Fibroblast of the conjunctiva (primary cell): Measurements from ENCODE around the gene FBXO31.

Experiments
- DNase-seq: peaks from one replicate; pipeline ENCODE4 v3.0.0-alpha.2; 2010; ENCODE audit warnings: low read depth

Gene FBXO31

DNA sequence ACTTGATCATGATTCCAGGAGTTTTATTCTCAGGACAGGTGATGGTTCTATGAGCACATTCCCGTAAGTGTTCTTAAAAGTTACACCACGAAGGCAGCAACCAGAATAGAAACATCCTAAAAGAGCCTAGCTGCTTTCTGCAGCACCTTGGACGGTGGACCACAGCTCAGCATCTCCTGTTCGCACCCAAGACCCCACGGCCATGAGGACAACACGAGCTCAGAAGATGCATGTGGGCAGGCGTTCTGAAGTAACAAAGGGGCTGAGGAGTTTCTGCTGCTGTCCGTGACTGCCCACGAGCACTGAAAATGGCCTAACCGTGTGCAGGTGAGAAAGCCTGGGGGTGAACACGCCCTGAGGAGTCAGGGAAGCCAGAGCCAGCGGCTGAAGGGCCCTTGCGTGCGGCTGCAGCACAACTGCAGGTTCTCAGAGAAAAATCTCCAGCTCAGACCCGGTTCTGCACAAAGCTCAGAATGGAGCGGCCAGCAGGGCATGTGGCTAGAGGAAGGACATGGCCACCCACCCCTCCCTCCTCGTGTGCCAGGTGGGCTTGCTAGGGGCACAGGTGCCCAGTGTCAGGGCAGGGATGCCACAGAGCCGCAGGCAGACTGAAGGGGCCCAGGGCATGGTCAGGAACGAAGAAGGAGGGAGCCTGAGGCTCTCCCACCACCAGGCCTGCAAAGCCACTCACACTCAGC is 55.6 kb downstream of the FBXO31 start:
- no peak for DNase-seq

DNA sequence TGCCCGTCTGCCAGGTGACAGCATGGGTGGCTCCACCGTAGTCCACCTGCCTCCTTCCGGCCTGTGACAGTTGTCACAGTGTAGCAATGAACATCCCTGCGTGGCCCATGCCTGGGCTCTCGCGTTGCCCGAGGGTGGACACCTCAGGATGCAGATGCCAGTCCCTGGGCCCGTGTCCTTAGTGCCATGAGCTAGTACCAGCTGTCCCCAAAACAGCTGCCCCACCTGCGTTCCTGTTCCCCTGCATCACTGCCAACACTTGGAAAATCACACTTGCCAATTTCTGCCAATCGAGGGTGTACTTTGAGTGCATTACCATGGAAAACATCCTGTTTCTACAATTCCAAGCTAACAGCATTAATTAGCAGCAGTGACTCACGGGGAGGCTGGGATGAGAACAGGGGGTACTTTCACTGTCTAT is 57.4 kb downstream of the FBXO31 start:
- no peak for DNase-seq

DNA sequence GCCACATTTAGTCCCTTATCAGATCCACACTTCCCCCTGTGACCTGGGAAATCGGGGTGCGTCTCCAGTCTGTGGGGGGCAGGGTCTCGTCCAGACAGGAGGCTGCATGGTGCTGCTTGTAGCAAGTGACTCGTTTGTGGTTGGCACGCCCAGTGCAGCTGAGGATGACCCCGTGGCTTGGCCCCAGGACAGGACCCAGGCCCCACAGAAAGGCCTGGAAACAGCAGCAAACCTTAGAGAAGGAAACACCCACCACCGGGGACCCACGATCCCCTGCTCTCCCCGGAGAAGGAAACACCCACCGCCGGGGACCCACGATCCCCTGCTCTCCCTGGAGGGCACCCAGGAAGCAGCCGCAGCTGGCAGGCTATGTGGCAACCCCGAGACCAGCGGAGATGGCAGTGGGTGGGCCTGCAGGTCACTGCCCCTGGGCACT is 58.1 kb downstream of the FBXO31 start:
- no peak for DNase-seq

DNA sequence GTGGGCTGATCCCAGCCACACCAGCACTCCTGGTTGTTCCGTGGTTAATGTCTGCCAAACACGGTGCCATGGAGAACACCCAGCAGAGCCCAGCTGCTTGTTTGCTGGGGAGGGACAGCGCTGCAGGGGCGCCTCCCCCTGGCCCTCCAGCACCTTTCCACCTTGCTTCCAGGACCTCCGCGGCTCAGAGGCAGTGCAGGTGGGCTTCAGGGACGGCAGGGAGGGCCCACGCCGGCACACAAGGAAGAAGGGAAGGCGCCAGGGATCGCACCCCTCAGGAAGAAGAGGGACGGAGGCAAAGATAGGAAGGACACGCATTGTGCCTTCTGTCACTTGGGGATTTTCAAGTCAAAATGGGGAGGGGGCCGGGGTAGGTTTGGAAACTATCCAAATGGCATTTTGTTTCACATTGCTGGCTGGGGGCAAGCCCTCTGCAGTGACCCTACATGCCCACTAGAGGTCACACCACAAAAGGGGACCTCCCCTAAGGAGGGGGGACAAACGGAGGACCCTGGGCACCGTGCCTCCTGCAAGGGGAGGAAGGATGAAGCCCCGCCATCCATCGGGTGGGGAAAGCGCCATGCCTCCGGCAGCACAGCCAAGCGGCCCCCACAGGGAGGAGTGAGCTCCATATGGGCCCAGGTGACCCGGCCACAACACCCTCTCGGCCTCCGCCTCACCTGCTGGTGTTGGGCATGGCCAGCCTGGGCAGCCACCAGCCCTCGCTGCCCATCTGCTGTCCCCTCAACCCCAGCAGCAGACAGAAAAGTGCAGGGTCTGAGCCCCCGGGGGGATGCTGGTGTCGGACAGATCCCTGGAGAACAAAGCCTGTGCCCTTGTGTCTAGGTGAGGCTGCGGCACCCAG is 58.9 kb downstream of the FBXO31 start:
- no peak for DNase-seq

DNA sequence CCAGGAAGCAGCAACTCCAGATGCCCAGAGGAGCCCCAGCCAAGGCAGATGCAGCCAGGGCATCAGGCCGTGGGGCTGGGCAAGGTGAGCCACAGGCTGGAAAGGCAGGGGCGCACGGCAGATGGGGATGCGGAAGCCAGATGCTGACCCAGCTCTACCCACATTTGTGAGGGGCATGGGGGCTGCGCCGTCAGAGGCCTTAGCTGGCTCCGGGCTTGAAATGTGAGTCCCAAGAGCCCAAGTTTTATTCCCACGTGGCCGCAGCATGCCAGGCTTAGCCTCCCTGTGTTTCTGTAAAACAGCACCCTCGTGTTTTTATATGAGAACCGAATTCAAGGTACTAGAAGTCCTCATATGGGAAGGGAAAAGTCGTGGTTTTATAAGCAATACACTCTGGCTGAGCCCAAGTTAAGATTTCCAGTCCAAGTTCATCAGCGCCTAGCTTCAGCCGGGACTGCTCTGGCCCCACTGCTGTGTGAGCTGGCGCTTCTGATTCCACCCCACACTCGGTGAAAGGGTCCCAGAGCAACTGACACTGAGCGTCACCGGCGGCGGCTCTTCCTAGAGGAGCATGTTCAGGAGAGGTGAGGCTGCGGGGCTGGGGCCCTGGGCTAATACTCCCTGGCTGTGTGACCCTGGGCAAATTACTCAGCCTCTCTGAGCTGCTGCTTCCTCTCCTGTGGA is 59.7 kb downstream of the FBXO31 start:
- no peak for DNase-seq

DNA sequence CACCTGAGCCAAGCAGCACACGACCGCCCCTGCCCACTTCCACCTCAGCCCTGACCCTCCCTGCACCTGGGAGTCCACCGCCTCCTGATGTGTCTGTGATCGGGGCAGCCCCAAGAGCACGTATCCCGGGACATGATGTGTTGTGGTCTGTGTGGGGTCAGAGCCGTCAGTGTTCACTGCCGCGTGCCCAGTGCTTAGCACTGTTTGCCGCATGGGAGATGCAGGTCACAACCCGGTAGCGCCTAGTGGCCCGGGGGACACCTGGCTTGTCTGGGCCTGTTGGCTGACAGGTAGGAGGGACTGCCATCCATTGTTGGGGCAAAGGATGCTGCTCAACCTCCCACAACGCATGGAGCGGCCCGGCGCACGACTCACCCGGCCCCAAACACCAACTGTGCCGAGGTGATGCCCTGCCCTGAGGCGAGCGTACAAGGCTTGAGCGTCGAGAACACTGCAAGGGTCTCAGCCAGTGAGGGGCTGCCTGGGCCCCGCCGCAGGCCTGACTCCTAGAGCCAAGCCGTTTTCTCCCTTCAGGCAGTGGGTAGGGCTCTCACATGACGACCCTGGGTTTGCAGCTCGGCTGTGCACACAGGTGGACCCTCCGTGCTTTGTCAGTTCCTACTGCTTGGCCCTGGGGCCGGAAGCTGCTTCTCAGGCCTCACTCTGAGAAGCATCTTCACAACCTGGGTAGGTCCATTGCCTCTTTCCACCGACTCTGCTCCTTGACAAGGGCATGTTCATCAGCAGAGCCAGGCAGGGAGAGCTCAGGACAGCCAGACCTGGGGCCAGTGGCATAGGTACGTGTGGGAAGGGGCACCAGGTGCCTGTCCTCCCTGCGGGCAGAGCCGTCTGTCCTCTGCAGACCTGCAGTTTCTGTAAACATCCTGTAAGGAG is 60.5 kb downstream of the FBXO31 start:
- DNase-seq, result no peak

DNA sequence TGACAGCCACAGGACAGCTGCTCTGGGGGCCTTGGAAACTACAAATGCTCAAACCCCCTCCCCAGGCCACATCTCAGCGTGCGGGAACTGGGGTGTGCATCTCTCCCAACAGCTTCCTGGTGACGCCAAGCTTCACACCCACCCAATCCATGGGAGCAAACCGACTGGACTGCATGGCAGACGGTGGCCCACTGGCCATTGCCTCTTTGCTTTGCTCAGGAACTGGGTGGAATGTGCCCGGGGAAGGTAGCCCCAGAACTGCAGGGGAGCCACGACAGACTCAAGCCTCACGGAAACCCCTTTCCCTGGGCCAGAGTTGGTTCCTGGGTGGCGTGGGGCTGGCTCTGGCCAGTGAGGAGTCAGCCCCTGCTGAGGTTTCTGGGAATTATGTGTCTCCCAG is 61.2 kb downstream of the FBXO31 start:
- no peak for DNase-seq

DNA sequence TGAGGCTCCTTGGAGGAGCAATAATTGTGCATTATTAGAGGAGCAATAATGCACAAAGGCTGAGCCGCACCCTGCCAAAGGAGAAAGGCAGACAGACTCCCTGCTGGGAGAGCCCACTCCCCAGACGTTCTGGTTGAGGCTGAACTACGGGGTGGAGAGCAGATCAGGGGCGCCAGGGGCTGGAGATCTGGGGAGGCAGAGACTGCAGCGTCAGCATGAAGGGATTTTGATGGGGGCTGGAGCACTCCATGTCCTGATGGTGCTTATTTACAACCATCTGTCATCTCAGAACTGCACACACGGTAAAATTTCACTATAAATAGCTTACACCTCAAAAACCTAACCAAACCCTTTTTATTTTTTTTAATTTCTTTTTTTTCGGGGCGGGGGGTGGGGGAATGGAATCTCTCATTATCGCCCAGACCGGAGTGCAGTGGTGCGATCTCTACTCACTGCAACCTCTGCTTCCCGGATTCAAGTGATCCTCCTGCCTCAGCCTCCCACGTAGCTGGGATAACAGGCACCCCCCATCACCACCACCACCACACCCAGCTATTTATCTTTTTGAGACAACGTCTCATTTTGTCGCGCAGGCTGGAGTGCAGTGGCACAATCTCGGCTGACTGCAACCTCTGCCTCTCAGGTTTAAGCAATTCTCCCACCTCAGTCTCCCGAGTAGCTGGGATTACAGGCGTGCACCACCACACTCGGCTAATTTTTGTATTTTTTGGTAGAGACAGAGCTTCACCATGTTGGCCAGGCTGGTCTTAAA is 62.1 kb downstream of the FBXO31 start:
- DNase-seq, result no peak

DNA sequence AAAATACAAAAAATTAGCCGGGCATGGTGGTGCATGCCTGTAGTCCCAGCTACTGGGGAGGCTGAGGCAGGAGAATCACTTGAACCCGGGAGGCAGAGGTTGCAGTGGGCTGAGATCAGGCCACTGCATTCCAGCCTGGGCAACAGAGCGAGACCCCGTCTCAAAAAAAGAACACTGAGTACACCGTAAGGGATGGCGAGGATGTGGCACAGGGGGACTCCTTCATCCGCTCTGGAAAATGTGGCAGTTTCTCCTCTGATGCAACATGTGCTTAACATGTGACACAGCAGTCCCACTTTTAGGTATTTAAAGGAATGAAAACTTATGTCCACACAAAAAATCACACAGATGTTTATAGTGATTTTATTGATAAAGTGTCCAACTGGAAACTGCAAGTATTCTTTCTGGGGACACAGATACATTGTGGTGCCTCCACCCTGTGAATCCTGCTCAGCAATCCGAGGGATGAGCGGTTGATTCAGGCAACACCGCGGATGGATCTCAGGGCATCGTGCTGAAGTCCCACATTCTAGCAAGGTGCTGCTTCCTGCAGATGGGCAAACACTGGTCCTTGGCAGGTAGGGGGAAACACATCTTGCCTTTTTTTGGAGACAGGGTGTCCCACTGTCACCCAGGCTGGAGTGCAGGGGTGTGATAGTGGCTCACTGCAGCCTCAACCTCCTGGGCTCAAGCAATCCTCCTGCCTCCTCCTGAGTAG is 62.9 kb downstream of the FBXO31 start:
- DNase-seq, result no peak

DNA sequence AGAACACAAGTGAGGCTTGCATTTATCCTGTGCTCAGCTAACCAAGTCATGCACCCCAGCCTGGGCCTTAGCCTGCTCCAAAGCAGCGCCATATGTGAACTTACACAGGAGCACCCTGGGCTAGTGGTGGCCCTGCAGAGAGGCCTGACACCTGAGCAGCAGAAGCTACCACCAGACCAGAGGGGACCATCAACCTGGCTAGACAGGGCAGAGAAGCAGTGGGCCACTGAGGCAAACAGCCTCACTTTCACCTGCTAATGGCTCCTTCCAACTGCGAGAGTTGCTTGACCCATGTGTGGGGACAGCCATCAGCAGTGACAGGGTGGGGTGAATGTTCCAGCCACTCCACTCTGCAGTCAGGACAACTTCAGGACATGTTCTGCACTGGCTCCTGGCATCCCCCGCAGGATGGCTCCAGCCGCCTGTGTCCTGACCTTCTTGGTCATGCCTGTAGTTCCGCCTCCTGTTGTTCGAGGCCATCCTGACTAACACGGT is 63.5 kb downstream of the FBXO31 start:
- no peak for DNase-seq

DNA sequence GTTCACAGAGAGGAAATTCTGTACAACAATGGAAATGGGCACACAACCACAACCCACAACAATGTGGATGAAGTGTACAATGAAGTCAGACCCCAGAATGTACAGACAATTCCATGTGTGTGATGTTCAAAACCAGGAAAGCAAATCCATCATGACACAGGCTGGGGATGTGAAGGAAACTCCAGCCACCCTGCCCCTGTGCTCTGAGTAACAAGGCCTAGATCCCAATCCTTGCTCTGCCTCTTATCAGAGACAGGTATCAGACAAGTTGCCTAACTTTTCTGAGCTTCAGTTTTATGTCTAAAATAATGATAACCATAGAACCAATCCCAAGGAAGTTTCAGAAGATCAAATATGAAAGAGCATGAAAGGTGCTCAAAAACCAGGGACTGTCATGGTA is 64.6 kb downstream of the FBXO31 start:
- DNase-seq, result no peak

DNA sequence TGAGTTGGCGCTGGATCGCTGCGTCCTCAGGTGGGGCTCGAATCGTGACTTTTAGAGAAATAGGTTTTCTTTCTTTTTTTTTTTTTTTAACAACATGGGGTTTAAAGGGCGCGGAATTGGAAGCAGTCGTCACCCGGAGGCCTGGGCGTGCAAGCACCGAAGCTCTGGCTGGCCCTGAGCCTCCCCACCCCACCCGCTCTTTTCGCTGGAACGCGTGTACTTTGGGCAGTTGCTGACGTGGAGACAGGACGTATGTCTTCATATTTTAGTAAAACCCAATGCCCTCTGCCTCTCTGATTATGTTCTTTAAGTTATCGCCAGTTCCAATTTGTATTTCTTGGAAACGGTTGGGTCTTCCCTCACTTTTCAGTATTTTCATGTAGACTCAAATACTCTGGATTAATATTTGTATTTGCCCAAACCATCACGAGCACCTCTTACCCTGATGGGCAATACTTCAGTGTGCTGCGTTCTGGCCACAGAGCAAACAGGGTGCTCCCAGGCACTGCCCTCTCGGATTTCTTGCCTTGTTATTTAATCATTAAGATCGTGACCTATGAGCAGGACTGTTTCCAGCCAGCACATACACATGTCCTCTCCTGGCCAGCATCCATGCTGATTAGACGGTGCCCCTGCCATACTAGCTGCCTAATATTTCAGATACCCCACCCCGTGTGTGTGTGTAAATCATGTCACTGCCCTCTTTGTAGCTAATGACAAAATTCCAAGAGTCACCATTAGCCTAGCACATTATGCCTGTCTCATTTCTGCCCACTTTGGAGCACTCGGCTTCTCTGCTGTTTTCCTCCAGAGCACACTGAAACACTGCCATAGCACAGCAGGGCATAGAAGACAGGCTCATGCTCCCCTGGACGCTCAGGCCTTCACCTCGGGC is 65.6 kb downstream of the FBXO31 start:
- peak; percentile 45 for DNase-seq

DNA sequence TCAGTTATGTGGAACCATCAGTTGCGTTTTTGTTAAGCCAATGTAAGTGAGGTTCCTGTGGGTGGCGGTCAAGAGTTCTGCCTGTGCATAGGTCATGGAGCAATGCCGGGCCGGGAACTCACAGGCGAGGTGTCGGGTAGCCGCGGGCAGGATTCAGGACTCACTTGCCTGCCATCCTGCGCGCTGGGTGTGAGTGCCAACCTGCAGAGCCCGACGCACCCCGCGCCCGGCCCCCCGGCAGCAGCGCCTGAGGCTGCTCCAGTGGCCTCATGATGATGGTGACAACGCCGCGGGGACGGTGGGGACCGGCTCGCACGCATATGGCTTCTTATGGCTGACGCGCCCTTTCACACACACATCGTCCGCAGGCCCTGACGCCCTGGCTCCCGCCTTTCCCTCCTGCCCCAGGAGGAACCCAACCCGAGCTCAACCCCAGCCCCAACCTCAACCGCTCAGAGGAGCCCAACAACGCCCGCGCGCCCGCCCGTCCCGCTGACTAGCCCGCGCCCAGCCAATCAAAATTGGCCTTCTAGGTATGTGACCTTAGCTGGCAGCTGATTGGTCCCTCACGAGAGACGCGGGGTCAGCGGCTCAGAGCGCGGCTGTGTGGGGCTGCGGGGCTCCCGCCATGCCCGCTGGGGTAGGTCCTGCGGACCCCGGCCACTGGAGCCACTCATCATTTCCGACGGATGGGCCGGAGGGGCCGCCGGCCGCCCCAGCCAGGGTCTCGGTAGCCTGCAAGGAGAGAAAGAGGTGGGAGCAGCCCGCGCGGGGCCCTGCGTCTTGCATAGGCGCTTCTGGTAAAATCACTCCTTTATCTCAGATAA is 66.4 kb downstream of the FBXO31 start, which contains the start of gene C16orf95:
Gene C16orf95, minus strand, starts transcription at position 470 of the 827 bp plus-strand sequence. Its CDS starts 150 bp downstream, at position 320.
- peak; percentile 90 for DNase-seq

DNA sequence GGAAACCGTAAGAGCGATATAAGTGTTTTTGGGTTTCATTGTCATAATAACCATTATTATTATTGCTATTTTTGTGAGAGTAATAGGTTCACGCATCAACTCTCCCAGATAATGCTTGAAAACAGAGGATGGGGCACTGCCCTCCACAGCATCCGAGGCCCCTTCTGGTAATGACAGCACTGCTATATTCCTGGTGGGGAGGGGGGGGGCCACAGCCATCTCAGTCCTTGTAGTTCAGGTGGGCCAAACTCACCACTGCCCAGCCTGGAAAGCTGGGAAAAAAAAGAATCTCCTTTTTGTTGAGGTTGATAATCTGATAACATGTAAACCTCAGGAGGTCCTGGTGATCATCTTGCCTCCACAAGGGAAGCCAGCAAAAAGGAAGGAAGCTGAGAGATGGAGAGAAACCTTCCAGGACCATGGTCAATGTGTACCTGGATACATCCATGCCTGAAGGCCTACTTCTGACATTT is 67.1 kb downstream of the FBXO31 start:
- no peak for DNase-seq

DNA sequence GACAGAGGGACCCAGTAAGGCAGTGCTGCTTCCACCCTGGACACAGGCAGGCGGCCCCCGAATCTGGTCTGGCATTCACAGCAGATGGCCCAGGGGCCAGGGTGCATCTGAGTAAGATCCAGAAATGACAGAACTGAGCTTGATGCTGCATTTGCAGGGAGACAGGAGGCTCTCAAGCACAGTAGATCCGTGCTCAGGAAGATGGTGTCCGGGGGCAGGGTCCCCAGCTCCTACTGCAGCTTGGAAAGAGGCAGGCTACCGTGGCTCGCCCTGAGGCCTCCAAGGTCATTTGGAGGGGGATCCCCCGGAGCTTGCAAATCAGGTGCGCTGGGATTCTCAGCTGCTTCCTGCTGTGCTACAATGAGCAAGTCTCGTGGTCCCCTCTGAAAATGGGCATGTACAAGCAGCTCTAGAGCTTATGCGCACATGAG is 68.6 kb downstream of the FBXO31 start:
- DNase-seq, result no peak

DNA sequence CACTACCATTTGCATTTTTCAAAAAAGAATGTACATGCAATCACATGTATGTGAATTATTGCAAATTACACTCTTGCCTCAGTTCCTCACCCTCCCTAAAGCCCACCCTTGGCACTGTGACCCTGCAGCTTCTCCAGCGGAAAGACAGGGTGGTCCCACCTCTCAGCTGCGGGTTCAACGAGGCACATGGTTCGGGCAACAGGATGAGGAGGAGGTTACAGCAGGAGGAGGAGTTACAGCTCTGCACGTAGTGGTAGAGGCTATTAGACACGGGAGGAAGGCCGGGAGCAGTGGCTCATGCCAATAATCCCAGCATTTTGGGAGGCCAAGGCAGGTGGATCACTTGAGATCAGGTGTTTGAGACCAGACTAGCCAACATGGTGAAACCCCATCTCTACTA is 71.6 kb downstream of the FBXO31 start:
- DNase-seq, result no peak

DNA sequence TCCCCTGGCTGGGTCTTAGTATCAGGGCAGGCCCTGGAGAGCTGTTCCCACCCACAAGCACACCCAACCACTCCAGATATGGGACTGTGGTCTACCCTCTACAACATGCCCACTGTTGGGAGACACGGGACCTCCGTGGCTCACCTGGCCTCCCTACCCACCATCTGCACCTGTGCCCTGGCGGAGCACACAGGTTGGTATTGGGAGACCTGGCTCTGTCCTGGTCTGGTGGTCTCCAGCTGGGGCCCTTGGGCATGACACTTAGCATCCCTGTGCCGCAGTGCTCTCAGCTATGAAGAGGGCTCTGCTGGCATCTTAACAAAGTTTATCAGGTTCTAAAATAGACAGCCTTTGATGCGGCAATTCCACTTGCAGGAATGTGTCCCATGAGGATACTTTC is 72.2 kb downstream of the FBXO31 start:
- DNase-seq, result no peak

DNA sequence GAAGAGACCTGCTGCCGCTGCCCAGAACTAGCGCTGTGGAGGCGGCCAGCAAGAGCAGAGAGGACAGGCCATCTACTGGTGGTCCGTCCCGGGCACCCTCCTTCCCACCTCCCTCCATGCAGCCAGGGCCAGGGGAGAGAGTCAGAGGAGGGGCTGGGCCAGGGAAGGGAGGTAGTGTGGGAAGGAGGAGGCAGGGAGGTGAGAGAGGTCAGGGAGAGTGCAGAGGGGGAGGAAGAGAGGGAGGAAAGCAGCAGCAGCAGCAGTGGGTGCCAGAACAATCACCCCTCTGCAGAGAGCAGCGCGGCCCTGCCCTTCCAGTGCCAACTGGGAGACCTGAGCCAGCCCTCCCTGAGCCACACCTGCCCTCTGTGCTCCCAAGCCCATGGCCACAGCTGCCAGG is 73.0 kb downstream of the FBXO31 start:
- no peak for DNase-seq
